Right cardiac atrium (tissue), 5 donors: Measurements from ENCODE around the gene GPRC5C. TPM values are rescaled to one million over a fixed set of nuclear protein-coding genes. Genes with fewer than 3 reads are reported as not detected.

Source experiments
- ATAC-seq, 2 donors: fragments of 200-7000 bp; cut with Tn5 transposase; one replicate each; pipeline versions ENCODE4 v1.8.0 to v1.9.1; 2020; ENCODE audit warnings: moderate library complexity in 2 of 2, mild to moderate bottlenecking in 1 of 2
- DNase-seq, 3 donors: peaks; one replicate each; pipeline ENCODE4 v3.0.0-alpha.2; 2020
- H3K27ac ChIP-seq: one replicate; pipeline ENCODE4 v1.5.1; 2013; ENCODE audit warnings: mild to moderate bottlenecking, low read length, control low read depth, moderate library complexity
- H3K27me3 ChIP-seq: one replicate; pipeline ENCODE4 v1.6.1; 2013; ENCODE audit not compliant: control insufficient read depth, insufficient read depth
- H3K4me1 ChIP-seq: one replicate; pipeline ENCODE4 v1.6.1; 2013; ENCODE audit warnings: low read length; ENCODE audit not compliant: control insufficient read depth, insufficient read depth
- H3K4me3 ChIP-seq: one replicate; pipeline ENCODE4 v1.5.1; 2013; ENCODE audit warnings: low read length, control low read depth
- H3K9me3 ChIP-seq: one replicate; pipeline ENCODE4 v1.6.1; 2013; ENCODE audit warnings: low read length; ENCODE audit not compliant: control insufficient read depth
- WGBS: extraction: QIAGEN DNeasy Blood & Tissue Kit; methylation state at CpG from one replicate; pipeline ENCODE4 v1.1.7; 2013; 5-methylcytosine and 5-hydroxymethylcytosine counted together
- intact Hi-C, 4 donors: fragments of 100-400 bp; cut with DNase I; formaldehyde crosslinking; loops; one replicate each; pipeline versions ENCODE4 v1.11.0 to v1.14.0; 2022 to 2023
- polyA plus RNA-seq: library from polyadenylated mRNA; stranded (reverse); fragments of 200-250 nt; gene quantifications from one replicate; pipeline ENCODE4 v1.2.3, GENCODE V29; 2013
- total RNA-seq, 4 donors: library from RNA; stranded (reverse); fragmentation: NEBNext Ultra II Directional; extraction: Animal tissue kit (Norgen Biotek cat#: 25700); gene quantifications; one replicate each; pipeline ENCODE4 v1.2.1, GENCODE V29; 2021
- donor health status: healthy with polysubstance abuse.
- donor health status: DM: no; HTN: yes; CAD: no.
- donor health status: DM: no; HTN: no; CAD: no.
- donor health status: DM: no; HTN: yes; CAD: no; lungs with severe emphysema.
- donor health status: DM: yes; HTN: yes; CAD: no.

The GPRC5C gene
- total and polyA plus RNA-seq, 5 donors = 26.5 to 40.8 (median 30.4) TPM

DNA sequence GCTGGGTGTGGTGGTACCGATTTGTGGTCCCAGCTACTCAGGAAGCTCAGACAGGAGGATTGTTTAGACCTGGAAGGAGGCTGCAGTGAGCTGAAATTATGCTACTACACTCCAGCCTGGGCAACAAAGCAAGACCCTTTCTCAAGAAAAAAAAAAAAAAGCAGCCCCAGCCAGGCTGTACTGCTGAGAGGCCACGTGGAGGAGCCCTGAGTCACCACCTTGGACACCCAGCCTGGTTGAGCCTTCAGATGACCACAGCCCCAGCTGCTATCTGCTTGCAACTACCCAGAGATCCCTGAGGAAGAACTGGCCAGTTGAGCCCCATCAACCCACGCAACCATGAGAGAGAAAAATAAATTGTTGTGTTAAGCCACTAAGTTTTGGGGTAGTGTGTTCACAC is 23.6 kb upstream of the GPRC5C start:
- WGBS = 75% methylated on average over 3 of the region's 3 CpGs
- Histone ChIP-seq H3K9me3 (no peaks in the 10 kb centered on the region), H3K4me1 (no peaks in the 10 kb centered on the region), H3K27me3 (no peaks in the 10 kb centered on the region), H3K4me3 (no peak overlapping the region), H3K27ac (no peak overlapping the region)
- peak in 1 of 2 donors; percentile 62 for ATAC-seq
- intact Hi-C loops = no loop called here
- DNase-seq = no peak

- DNase-seq (no peak), ATAC-seq (no peak)
- 64% methylated on average over 4 of the region's 4 CpGs for WGBS
- Histone ChIP-seq H3K27ac (no peak overlapping the region), H3K4me1 (no peaks in the 10 kb centered on the region), H3K9me3 (no peaks in the 10 kb centered on the region), H3K4me3 (no peak overlapping the region), H3K27me3 (no peaks in the 10 kb centered on the region)
- intact Hi-C loops = no loop called here
Measured at GRCh38 chr17:74408815-74409214, 23.1 kb upstream of the GPRC5C start.

- whole genome bisulfite sequencing = 82% methylated on average over 4 of the region's 4 CpGs
- no peaks in the 10 kb centered on the region for H3K9me3 ChIP-seq
- no peak overlapping the region for H3K27ac ChIP-seq
- no peak overlapping the region for H3K4me3 ChIP-seq
- intact Hi-C loops = no loop called here
- ATAC-seq (no peak), DNase-seq (no peak)
- no peaks in the 10 kb centered on the region for H3K27me3 ChIP-seq
- H3K4me1 ChIP-seq = no peaks in the 10 kb centered on the region
Measured at GRCh38 chr17:74410001-74410443, 21.9 kb upstream of the GPRC5C start.

DNA sequence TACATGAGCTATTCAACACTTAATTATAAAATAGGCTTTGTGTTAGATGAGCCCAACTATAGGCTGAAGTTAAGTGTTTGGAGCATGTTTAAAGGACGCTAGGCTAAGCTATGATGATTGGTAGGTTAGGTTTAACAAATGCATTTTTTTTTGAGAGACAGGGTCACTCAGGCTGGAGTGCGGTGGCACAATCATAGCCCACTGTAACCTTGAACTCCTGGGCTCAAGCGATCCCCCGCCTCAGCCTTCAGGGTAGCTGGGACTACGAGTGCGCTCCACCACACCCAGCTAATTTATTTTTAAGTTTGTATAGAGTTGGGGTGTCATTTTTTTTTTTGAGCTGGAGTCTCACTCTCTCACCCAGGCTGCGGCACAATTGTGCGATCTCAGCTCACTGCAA is 19.3 kb upstream of the GPRC5C start:
- no peak overlapping the region for H3K27ac ChIP-seq
- H3K27me3 ChIP-seq = no peaks in the 10 kb centered on the region
- intact Hi-C loops = no loop called here
- no peaks in the 10 kb centered on the region for H3K9me3 ChIP-seq
- no peak overlapping the region for H3K4me3 ChIP-seq
- no peaks in the 10 kb centered on the region for H3K4me1 ChIP-seq
- no peak for ATAC-seq
- no peak for DNase-seq
- WGBS = 93% methylated on average over 8 of the region's 8 CpGs

DNA sequence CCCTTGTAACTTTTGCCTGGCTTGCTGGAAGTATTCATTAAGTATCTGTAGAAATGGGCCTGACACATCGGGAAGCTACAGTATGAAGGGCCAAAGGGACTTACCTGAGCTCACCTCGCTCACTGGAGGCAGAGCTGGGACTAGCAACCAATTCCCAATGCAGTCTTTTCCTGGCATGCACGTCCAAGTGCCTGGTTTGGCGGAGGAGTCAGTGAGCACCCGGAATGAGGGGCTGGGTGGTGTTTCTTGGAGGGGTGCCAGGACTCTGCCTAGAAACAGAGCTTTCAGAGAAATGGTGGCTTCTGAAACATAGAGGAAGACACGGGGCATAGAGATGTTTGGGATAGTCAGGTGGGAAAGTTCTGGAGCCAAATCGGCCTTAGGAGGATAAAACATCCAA is 18.4 kb upstream of the GPRC5C start:
- Histone ChIP-seq H3K27ac (no peak overlapping the region), H3K27me3 (no peaks in the 10 kb centered on the region), H3K4me3 (no peak overlapping the region), H3K4me1 (no peaks in the 10 kb centered on the region), H3K9me3 (no peaks in the 10 kb centered on the region)
- DNase-seq (no peak), ATAC-seq (no peak)
- intact Hi-C loops = no loop called here
- WGBS = 69% methylated on average over 7 of the region's 7 CpGs

GRCh38 chr17:74414510-74414909 is 17.4 kb upstream of the GPRC5C start:
- H3K27ac ChIP-seq = no peak overlapping the region
- intact Hi-C loops = no loop called here

GRCh38 chr17:74415608-74416396 is 16.1 kb upstream of the GPRC5C start:
- Histone ChIP-seq H3K4me3 (no peak overlapping the region), H3K27me3 (no peaks in the 10 kb centered on the region), H3K4me1 (no peaks in the 10 kb centered on the region), H3K9me3 (no peaks in the 10 kb centered on the region), H3K27ac (no peak overlapping the region)
- DNase-seq (no peak), ATAC-seq (no peak)
- 93% methylated on average over 13 of the region's 13 CpGs for whole genome bisulfite sequencing
- intact Hi-C loops = no loop called here

More at GRCh38 chr17:74414510-74414909, 17.4 kb upstream of the GPRC5C start:
- DNase-seq = no peak
- 71% methylated on average over 3 of the region's 3 CpGs for WGBS
- H3K4me3 ChIP-seq = no peak overlapping the region
- no peaks in the 10 kb centered on the region for H3K4me1 ChIP-seq
- H3K27me3 ChIP-seq = no peaks in the 10 kb centered on the region
- no peaks in the 10 kb centered on the region for H3K9me3 ChIP-seq
- ATAC-seq = no peak

DNA sequence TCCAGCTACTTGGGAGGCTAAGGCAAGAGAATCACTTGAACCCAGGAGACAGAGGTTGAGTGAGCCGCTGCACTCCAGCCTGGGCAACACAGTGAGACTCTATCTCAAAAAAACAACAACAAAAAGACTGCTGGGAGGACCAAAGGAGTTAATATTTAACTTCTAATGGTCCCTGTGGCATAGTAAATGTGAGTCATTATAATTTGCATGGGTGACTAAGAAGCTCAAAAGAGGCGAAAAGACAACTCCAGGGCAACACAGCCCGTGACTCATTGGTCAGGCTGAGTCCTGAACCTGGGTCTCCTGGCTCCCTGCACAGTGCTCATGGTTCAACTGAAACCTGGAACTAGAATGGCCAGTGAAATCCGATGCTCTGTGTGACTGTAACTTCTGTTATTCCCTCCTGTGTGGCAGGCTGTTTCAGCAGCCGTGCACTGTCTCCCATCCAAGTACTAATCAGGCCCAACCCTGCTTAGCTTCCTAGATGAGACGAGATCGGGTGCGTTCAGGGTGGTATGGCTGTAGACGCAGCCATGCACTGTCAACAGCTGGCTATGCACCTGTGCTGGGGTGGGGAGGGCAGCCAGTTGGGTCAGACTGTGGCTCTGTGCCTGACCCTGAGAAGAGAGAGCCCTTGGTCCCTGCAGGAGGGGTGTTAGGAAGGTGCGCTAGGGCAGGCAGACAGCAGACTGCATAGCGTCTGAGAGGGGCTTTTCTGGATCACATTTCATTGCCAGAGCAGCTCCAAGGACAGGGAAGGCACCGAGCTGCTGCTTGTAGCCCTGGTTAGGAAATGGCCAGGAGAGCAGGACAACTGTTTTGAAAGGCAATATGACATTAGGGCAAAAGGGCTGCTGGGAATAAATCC is 14.5 kb upstream of the GPRC5C start:
- no peaks in the 10 kb centered on the region for H3K4me1 ChIP-seq
- H3K27ac ChIP-seq = no peak overlapping the region
- 80% methylated on average over 12 of the region's 12 CpGs for WGBS
- no peak overlapping the region for H3K4me3 ChIP-seq
- DNase-seq (no peak), ATAC-seq (peak; percentile 36)
- H3K9me3 ChIP-seq = no peaks in the 10 kb centered on the region
- intact Hi-C loops = no loop called here
- H3K27me3 ChIP-seq = no peaks in the 10 kb centered on the region

DNA sequence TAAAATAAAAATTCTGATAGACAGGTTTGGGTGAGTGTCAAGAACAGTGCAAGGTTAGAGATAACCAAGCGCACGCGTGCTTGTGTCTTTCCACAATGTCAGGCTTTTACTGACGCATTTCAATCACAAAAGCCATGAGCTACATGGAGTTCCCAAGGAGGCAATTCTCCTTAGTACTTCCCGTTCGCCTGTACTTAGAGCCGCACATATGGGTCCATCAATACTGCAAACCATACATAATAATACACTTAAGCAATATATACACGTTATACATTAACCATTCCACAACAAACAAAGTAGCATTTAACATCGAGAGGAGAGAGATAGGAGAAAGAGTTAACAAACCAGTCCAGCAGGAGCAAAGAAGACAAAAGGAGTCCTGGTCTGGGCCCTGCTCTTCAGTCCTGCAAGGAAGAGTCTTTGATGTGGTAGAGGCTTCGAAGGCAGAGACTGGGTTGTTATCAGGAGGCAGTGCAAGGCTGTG is 11.9 kb upstream of the GPRC5C start:
- ATAC-seq (no peak), DNase-seq (no peak)
- Histone ChIP-seq H3K27me3 (no peaks in the 10 kb centered on the region), H3K4me1 (no peaks in the 10 kb centered on the region), H3K9me3 (no peaks in the 10 kb centered on the region), H3K4me3 (no peak overlapping the region), H3K27ac (no peak overlapping the region)
- intact Hi-C loops = no loop called here
- WGBS = 86% methylated on average over 10 of the region's 10 CpGs

DNA sequence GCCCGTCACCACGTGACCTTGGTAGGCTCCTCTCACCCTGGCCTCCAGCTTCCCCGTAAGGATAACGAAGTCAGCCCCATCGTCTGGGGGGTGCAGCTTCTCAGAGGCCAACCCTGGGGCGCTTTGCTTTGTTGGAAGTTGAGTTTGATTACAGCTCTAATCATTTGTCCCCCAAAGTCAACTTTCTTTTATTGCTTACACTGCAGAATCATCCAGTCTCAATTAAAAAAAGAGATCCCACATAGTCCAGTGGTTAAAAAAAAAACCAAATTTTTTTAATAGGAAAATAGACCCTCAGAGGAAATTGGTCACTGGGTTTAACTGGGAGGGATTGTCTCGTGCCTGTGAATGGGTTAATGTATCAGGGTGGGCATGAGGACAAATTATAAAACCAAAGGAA is 7.8 kb upstream of the GPRC5C start:
- 95% methylated on average over 7 of the region's 7 CpGs for WGBS
- no peaks in the 10 kb centered on the region for H3K27me3 ChIP-seq
- no peaks in the 10 kb centered on the region for H3K9me3 ChIP-seq
- ATAC-seq (no peak), DNase-seq (no peak)
- H3K27ac ChIP-seq = peak overlapping the region; percentile 49
- peaks cover 2% of the 10 kb centered on the region for H3K4me1 ChIP-seq
- no peak overlapping the region for H3K4me3 ChIP-seq
- intact Hi-C loops = no loop called here

- H3K4me1 ChIP-seq = peaks cover 2% of the 10 kb centered on the region
- no peaks in the 10 kb centered on the region for H3K27me3 ChIP-seq
- intact Hi-C loops = no loop called here
- no peaks in the 10 kb centered on the region for H3K9me3 ChIP-seq
- no peak overlapping the region for H3K4me3 ChIP-seq
- ATAC-seq = peak; percentile 77 to 84
- DNase-seq = peak; percentile 53 to 81 (median 71)
- peak overlapping the region; percentile 49 for H3K27ac ChIP-seq
- WGBS = 53% methylated on average over 14 of the region's 14 CpGs
Measured at GRCh38 chr17:74424657-74425056, 7.2 kb upstream of the GPRC5C start.
